SK-N-MC (cell line): ENCODE measurements around the gene NXPE3.

Experiments used
- DNase-seq: peaks from one replicate; pipeline ENCODE4 v3.0.0-alpha.2; 2011; ENCODE audit warnings: low read depth, low spot score
- H3K27ac ChIP-seq: fragments of 200-600 bp; sonication (generic); 2 replicates; pipeline ENCODE4 v1.5.1; 2016; ENCODE audit warnings: mixed run types
- H3K36me3 ChIP-seq: fragments of 200-600 bp; sonication (generic); 2 replicates; pipeline ENCODE4 v1.6.1; 2017; ENCODE audit warnings: antibody characterized with exemption, low read length, mixed read lengths; ENCODE audit not compliant: insufficient read depth
- H3K4me3 ChIP-seq: fragments of 200-600 bp; sonication (generic); 2 replicates; pipeline ENCODE4 v1.5.1; 2016
- H3K9ac ChIP-seq: fragments of 200-600 bp; sonication (generic); 2 replicates; pipeline ENCODE4 v1.8.0; 2017; ENCODE audit warnings: mixed run types, mixed read lengths; ENCODE audit not compliant: insufficient read length
- H3K9me3 ChIP-seq: fragments of 200-600 bp; sonication (generic); 2 replicates; pipeline ENCODE4 v1.6.1; 2017; ENCODE audit warnings: low read depth, mild to moderate bottlenecking, antibody characterized with exemption, low read length, moderate library complexity, mixed read lengths
- EZH2 ChIP-seq: fragments of 200-600 bp; sonication (generic); IDR thresholded peaks from one replicate; pipeline ENCODE4 v1.6.1; 2017; ENCODE audit warnings: antibody characterized with exemption
- FOXP2 ChIP-seq: optimal IDR thresholded peaks from 2 replicates; pipeline ENCODE3; 2011; ENCODE audit warnings: mild to moderate bottlenecking, moderate library complexity; ENCODE audit not compliant: insufficient read depth; ENCODE audit errors: extremely low read length, control extremely low read depth
- POLR2AphosphoS5 ChIP-seq: IDR thresholded peaks from 2 replicates; pipeline ENCODE4 v1.6.1; 2012; ENCODE audit warnings: mild to moderate bottlenecking, low read depth, low read length, borderline replicate concordance

The NXPE3 gene

GRCh38 chr3:101819649-101820206, 40.7 kb downstream of the NXPE3 start:
- TF ChIP-seq EZH2 (no peak), POLR2AphosphoS5 (no peak), FOXP2 (no peak)
- DNase-seq: no peak
- H3K9ac ChIP-seq: no peak overlapping the region
- no peak overlapping the region for H3K4me3 ChIP-seq
- H3K9me3 ChIP-seq: no peaks in the 10 kb centered on the region
- peaks cover 7% of the 10 kb centered on the region for H3K36me3 ChIP-seq
- H3K27ac ChIP-seq: no peak overlapping the region

DNA sequence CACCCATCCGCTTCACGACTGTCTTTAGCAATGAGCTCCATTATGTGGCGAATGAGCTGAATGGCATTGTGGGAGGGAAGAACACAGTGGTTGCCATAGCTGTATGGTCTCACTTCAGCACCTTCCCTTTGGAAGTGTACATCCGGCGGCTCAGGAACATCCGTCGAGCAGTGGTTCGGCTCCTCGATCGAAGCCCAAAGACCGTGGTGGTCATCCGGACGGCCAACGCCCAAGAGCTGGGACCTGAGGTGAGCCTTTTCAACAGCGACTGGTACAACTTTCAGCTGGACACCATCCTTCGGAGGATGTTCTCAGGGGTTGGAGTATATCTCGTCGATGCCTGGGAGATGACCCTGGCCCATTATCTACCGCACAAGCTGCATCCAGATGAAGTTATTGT, 42.5 kb downstream of the NXPE3 start:
- H3K9ac ChIP-seq: no peak overlapping the region
- TF ChIP-seq FOXP2: no peak
- TF ChIP-seq EZH2: no peak
- TF ChIP-seq POLR2AphosphoS5: no peak
- H3K27ac ChIP-seq: no peak overlapping the region
- no peak overlapping the region for H3K4me3 ChIP-seq
- H3K9me3 ChIP-seq: no peaks in the 10 kb centered on the region
- H3K36me3 ChIP-seq: peaks cover 7% of the 10 kb centered on the region
- DNase-seq: no peak

DNA sequence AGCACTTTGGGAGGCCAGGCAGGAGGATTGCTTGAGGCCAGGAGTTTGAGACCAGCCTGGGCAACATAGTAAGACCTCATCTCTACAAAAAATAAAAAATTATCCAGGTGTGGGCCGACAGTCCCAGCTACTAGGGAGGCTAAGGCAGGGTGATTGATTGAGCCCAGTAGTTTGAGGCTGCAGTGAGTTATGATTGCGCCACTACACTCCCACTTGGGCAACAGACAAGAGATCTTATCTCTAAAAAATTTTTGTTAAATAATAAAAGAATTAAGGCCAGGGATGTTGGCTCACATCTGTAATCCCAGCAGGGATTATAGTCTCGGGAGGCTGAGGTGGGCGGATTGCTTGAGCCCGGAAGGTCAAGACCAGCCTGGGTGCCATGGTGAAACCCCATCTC, 44.5 kb downstream of the NXPE3 start:
- no peak overlapping the region for H3K9ac ChIP-seq
- no peak overlapping the region for H3K4me3 ChIP-seq
- no peaks in the 10 kb centered on the region for H3K9me3 ChIP-seq
- TF ChIP-seq EZH2: no peak
- TF ChIP-seq POLR2AphosphoS5: no peak
- no peak for TF ChIP-seq FOXP2
- H3K27ac ChIP-seq: no peak overlapping the region
- H3K36me3 ChIP-seq: peaks cover 4% of the 10 kb centered on the region
- no peak for DNase-seq

DNA sequence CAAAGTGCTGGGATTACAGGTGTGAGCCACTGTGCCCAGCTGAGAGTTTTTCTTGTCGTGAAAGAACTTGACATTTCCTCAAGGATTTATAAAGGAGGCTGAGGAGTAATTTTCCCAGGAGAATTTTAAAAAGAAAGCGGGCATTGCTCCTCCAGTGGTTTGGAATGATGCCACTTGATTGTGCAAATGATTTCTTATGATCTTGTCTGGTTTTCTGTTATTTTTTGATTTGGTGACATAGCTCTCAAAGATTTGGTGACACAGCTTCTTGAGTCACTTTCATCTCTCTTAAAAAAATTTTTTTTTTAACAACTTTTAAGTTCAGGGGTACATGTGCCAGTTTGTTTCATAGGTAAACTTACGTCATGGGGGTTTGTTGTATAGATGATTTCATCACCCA, 45.7 kb downstream of the NXPE3 start:
- TF ChIP-seq POLR2AphosphoS5 (no peak), EZH2 (no peak), FOXP2 (no peak)
- no peak overlapping the region for H3K9ac ChIP-seq
- no peak overlapping the region for H3K27ac ChIP-seq
- DNase-seq: no peak
- no peak overlapping the region for H3K4me3 ChIP-seq
- H3K9me3 ChIP-seq: no peaks in the 10 kb centered on the region
- peaks cover 4% of the 10 kb centered on the region for H3K36me3 ChIP-seq

GRCh38 chr3:101825904-101826445, 47.0 kb downstream of the NXPE3 start:
- H3K9ac ChIP-seq: no peak overlapping the region
- peaks cover 4% of the 10 kb centered on the region for H3K36me3 ChIP-seq
- no peak for DNase-seq
- H3K9me3 ChIP-seq: no peaks in the 10 kb centered on the region
- no peak overlapping the region for H3K4me3 ChIP-seq
- no peak for TF ChIP-seq FOXP2
- TF ChIP-seq EZH2: no peak
- TF ChIP-seq POLR2AphosphoS5: no peak
- no peak overlapping the region for H3K27ac ChIP-seq

DNA sequence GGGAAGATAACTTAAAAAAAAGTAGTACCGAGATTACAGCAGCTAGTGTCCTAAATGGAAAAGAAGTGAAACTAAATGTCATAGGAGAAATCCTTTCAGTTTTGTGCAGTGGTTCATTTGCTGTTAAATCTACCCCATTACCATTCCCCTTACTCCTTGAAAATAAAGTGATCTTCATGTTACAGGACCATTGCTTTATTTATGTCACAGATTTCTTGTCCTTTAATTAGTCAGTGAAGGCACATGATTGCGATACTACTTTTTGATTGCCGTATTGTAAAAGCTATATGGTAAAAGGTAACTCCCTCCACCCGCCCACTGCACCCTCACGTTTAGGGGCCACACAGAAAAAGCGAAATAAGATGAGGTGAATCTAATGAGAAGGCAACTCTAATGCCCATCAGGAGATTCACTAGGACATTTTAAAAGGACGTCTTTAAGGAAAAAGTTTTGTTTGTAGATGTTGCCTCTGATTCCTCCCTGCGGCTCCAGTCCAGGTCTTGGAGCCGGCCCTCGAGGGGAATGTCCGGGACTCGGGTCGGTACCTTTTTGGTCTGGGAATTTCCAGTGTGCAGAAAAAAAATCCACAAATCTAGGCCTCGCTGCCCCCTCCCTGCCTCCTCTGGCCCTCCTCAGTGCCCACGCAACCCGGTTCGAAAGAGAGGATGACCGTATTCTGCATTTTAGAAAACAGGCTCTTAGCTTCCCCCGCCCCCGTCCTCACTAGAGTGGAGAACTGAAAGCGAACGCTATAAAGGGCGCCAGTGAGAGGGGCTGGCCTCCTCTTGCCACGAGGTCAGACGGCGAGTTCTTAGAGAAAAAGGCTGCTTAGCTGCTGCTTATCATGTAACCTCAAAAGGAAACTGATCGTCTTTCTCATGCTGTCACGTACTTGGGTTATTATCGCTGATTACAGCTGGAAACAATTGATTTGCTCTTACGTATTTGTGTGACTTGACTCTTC, 48.5 kb downstream of the NXPE3 start:
- no peak for DNase-seq
- Histone ChIP-seq H3K9ac (no peak overlapping the region), H3K4me3 (no peak overlapping the region), H3K36me3 (no peaks in the 10 kb centered on the region), H3K9me3 (no peaks in the 10 kb centered on the region), H3K27ac (no peak overlapping the region)
- TF ChIP-seq EZH2 (no peak), FOXP2 (no peak), POLR2AphosphoS5 (no peak)

- H3K9ac ChIP-seq: no peak overlapping the region
- H3K4me3 ChIP-seq: no peak overlapping the region
- TF ChIP-seq FOXP2: no peak
- TF ChIP-seq EZH2: no peak
- H3K9me3 ChIP-seq: no peaks in the 10 kb centered on the region
- no peaks in the 10 kb centered on the region for H3K36me3 ChIP-seq
- no peak overlapping the region for H3K27ac ChIP-seq
- DNase-seq: no peak
Measured at GRCh38 chr3:101828276-101828675, 49.3 kb downstream of the NXPE3 start.

GRCh38 chr3:101828691-101829436, 49.9 kb downstream of the NXPE3 start:
- H3K4me3 ChIP-seq: no peak overlapping the region
- no peaks in the 10 kb centered on the region for H3K9me3 ChIP-seq
- H3K9ac ChIP-seq: no peak overlapping the region
- no peaks in the 10 kb centered on the region for H3K36me3 ChIP-seq
- no peak for TF ChIP-seq EZH2
- TF ChIP-seq FOXP2: no peak
- no peak for TF ChIP-seq POLR2AphosphoS5
- no peak for DNase-seq
- H3K27ac ChIP-seq: no peak overlapping the region
